ENCODE results near the gene GID8.
"Not testable (repeated sequence)": the region's sequence is repeated elsewhere in the genome, so short reads cannot be mapped to it uniquely, and the experiment has no call there.

Gene GID8

DNA sequence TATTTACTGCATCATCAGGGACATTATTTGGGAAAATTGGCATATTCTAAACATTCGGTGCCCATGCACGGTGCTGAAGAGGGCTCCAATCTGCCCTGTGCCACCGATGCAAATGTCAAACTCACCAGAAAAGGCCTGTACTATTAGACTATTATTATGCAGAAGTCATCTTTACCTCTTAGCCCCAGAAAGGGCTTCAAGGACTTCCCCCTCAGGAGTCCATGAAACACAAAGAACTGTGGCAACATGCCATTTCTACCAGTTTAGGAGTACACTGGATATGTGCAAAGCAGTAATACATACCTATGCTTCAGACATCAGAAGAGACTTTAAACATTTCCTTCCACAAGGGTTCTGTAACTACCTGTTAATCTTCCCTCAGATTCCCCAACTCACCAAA, 20.2 kb upstream of the GID8 start:
- H3K4me3 Mint-ChIP-seq, result no peak overlapping the region
- no peaks in the 10 kb centered on the region for H3K27me3 Mint-ChIP-seq (ENCODE audit: low read depth)
- peaks cover 70% of the 10 kb centered on the region for H3K4me1 Mint-ChIP-seq
- H3K27ac Mint-ChIP-seq, result peak overlapping the region in 2 of 3 experiments; percentile 5
- H3K9me3 Mint-ChIP-seq, result no peaks in the 10 kb centered on the region
- TF ChIP-seq, protein P1, sequence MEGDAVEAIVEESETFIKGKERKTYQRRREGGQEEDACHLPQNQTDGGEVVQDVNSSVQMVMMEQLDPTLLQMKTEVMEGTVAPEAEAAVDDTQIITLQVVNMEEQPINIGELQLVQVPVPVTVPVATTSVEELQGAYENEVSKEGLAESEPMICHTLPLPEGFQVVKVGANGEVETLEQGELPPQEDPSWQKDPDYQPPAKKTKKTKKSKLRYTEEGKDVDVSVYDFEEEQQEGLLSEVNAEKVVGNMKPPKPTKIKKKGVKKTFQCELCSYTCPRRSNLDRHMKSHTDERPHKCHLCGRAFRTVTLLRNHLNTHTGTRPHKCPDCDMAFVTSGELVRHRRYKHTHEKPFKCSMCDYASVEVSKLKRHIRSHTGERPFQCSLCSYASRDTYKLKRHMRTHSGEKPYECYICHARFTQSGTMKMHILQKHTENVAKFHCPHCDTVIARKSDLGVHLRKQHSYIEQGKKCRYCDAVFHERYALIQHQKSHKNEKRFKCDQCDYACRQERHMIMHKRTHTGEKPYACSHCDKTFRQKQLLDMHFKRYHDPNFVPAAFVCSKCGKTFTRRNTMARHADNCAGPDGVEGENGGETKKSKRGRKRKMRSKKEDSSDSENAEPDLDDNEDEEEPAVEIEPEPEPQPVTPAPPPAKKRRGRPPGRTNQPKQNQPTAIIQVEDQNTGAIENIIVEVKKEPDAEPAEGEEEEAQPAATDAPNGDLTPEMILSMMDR (IDR thresholded peaks at IDR 0.05; ENCODE audit: unreplicated experiment in 3 of 3), result no peak
- H3K36me3 Mint-ChIP-seq (ENCODE audit: low read depth), result peaks cover 7% of the 10 kb centered on the region

DNA sequence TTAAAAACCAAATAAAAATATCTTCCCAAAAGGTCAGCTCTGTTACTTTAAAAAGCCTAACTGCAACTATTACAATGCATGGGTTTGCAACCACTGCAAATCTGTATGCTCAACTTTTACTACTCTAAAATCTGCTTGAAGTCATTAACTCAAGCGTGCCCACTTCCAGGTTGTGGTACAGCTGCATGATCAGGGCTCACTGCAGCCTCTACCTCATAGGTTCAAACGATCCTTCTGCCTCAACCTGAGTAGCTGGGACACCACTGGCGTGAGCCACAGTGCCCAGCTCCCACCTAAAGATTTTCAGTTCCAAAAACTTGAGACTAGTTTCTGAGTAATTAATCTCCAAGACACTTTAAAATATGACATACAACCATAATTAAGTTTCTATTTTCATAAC, 19.8 kb upstream of the GID8 start:
- Mint-ChIP-seq H3K4me1 (peaks cover 72% of the 10 kb centered on the region), H3K36me3 (ENCODE audit: low read depth) (peaks cover 4% of the 10 kb centered on the region), H3K27me3 (ENCODE audit: low read depth) (no peaks in the 10 kb centered on the region), H3K27ac (peak overlapping the region in 2 of 3 experiments; percentile 5), H3K9me3 (no peaks in the 10 kb centered on the region), H3K4me3 (no peak overlapping the region)
- TF ChIP-seq, protein P1 (IDR thresholded peaks at IDR 0.05; ENCODE audit: unreplicated experiment in 3 of 3), result no peak

DNA sequence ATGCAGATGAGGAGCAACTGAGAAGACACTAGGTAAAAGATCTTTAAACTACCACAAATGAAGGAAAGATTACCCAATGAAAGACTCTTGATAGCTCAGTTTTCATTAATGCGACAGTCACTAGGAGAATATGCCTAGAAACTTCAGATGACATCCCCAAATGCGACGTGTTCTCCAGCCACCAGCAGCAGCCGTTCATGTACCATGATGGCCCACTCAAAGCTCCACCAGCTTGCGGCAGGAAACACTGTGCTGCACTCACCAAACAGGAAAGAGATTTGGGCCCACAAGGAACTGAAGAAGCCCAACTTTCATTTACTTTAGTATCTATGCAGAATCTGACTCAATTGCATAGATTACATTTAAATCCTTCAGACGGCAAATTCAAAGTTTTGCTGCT, 19.1 kb upstream of the GID8 start:
- no peaks in the 10 kb centered on the region for H3K27me3 Mint-ChIP-seq (ENCODE audit: low read depth)
- no peak overlapping the region for H3K4me3 Mint-ChIP-seq
- peak overlapping the region in 1 of 3 experiments; percentile 5 for H3K27ac Mint-ChIP-seq
- H3K9me3 Mint-ChIP-seq, result no peaks in the 10 kb centered on the region
- H3K36me3 Mint-ChIP-seq (ENCODE audit: low read depth), result peaks cover 4% of the 10 kb centered on the region
- TF ChIP-seq, protein P1 (IDR thresholded peaks at IDR 0.05; ENCODE audit: unreplicated experiment in 3 of 3), result no peak
- H3K4me1 Mint-ChIP-seq, result peaks cover 73% of the 10 kb centered on the region

DNA sequence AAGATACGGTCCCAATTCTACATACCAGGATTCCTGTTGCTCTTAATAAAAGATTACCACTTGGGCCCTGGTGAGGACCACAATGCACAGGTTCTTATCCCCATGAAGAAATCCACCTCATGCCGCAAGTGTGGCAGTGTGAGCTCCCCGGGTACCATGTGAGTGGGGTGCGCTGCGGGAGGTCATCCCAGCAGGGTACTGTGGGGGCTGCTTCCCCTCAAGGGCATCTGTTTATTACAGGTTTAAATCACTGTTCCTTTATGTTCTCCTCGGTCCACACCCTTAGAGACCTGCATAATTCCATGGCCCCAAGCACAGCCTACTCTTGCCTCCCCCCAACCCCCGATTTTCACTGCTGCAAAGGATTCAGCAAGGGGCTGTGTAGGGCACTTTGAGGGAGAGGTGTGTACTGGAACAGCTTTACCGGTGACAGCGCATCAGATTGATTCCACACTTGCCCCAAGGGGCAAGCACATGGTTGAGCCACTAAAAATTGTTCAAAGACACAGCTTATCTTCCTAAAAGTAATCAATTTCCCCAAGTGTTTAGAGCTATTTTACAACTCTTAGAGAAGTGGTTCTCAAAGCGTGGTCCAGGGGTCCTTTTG, 17.8 kb upstream of the GID8 start:
- Mint-ChIP-seq H3K27ac (peak overlapping the region in 2 of 3 experiments; percentile 16 to 37), H3K9me3 (no peaks in the 10 kb centered on the region), H3K27me3 (ENCODE audit: low read depth) (no peaks in the 10 kb centered on the region), H3K4me3 (no peak overlapping the region), H3K4me1 (peaks cover 73% of the 10 kb centered on the region), H3K36me3 (ENCODE audit: low read depth) (no peaks in the 10 kb centered on the region)
- TF ChIP-seq, protein P1 (IDR thresholded peaks at IDR 0.05; ENCODE audit: unreplicated experiment in 3 of 3), result no peak

DNA sequence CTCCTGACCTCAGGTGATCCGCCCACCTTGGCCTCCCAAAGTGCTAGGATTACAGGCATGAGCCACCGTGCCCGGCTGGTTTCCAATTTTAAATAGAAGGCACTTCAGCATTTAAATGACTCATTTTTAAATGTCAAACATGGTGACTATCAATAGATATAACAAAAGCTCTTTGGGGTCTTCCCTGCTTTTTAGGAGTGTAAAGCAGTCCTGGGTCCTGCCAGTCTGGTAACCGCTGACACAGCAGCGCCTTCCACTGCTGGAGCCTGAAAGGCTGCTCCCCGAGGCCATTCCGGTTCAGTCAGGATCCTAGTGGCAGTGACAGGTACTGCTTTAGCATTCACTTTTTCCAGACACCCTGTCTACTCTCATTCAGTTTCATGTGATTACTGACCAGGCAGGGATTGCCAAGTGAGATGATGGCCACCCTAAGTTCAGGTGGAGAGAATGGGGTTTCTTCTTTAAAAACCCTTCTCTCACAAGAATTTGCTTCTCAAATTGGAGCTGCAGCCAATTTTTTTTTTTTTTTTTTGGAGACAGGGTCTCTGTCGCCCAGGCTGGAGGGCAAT, 16.7 kb upstream of the GID8 start:
- Mint-ChIP-seq H3K27me3 (ENCODE audit: low read depth) (no peaks in the 10 kb centered on the region), H3K27ac (peak overlapping the region; percentile 10 to 62 (median 51)), H3K36me3 (ENCODE audit: low read depth) (no peaks in the 10 kb centered on the region), H3K9me3 (no peaks in the 10 kb centered on the region), H3K4me1 (peaks cover 72% of the 10 kb centered on the region), H3K4me3 (peak overlapping the region in 1 of 3 experiments; percentile 37)
- TF ChIP-seq, protein P1 (IDR thresholded peaks at IDR 0.05; ENCODE audit: unreplicated experiment in 3 of 3), result peak; percentile 51 to 60 (median 59)

DNA sequence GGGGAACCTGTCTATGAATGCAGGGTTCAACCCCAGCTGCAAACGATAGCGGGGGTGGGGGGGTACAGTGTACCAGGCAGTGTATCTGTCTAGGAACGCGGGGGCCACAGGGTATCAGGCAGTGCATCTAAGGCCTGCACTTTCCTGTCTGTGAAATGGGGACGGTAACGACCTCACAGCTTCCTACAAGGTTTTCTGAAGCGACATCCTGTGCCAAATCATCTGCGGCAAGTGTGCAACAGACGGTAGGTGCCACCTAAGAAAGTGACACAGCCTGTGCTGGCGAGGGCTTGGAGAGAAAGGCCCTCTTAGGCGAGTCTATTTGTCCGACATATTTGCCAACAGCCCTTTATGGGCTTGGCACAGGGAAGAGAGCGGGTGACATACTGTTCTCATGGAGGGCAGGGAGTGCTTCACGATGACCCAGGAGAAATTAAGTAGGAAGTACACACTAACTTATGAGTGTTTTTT, 15.5 kb upstream of the GID8 start:
- no peaks in the 10 kb centered on the region for H3K27me3 Mint-ChIP-seq (ENCODE audit: low read depth)
- peak overlapping the region; percentile 26 to 68 (median 63) for H3K4me3 Mint-ChIP-seq
- H3K4me1 Mint-ChIP-seq, result peaks cover 68% of the 10 kb centered on the region
- TF ChIP-seq, protein P1 (IDR thresholded peaks at IDR 0.05; ENCODE audit: unreplicated experiment in 3 of 3), result no peak
- no peaks in the 10 kb centered on the region for H3K9me3 Mint-ChIP-seq
- peak overlapping the region in 1 of 3 experiments; percentile 59 for H3K27ac Mint-ChIP-seq
- no peaks in the 10 kb centered on the region for H3K36me3 Mint-ChIP-seq (ENCODE audit: low read depth)

DNA sequence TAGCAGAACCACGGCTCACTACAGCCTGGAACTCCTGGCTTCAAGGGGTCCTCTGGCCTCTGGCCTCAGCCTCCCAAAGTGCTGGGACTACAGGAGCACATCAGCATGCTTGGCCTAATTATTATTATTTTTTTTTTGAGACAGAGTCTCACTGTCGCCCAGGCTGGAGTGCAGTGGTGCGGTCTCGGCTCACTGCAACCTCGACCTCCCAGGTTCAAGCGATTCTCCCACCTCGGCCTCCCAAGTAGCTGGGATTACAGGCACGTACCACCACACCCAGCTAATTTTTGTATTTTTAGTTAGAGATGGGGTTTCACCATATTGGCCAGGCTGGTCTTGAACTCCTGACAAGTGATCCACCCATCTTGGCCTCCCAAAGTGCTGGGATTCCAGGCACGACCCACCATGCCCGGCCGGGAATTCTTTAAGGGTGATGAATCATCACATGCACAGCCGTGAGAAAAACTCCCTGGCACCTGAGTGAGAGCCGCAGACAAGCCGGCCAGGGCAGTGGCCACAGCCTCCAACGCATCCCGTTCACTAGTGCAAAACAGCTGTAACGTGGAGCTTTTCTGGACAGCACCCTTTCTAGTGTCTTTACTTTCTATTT, 14.8 kb upstream of the GID8 start:
- peaks cover 68% of the 10 kb centered on the region for H3K4me1 Mint-ChIP-seq
- H3K9me3 Mint-ChIP-seq; H3K36me3 Mint-ChIP-seq (ENCODE audit: low read depth); H3K27ac Mint-ChIP-seq; H3K27me3 Mint-ChIP-seq (ENCODE audit: low read depth): not testable (repeated sequence)
- H3K4me3 Mint-ChIP-seq, result peak overlapping the region in 1 of 3 experiments; percentile 26

Measured in nephron (organoid).